IMR-90 (cell line): ENCODE measurements around the gene C22orf15. TPM values are rescaled to one million over a fixed set of nuclear protein-coding genes. Genes with fewer than 3 reads are reported as not detected.

Source experiments
- ATAC-seq: fragments of 200-7000 bp; cut with Tn5 transposase; 2 replicates; pipeline ENCODE4 v1.9.1; 2020; ENCODE audit warnings: low read depth, mild to moderate bottlenecking, moderate library complexity
- BruUV-seq: library from RNA; stranded (reverse); fragments of 400-500 nt; replicated peaks from 2 replicates; lab custom pipeline; 2021; lab: Mats Ljungman, UMichigan
- CTCF ChIA-PET: fragments of 300-600 bp; formaldehyde crosslinking; extraction: SDS; loops from one replicate; lab custom pipeline; 2021; ENCODE audit warnings: antibody characterized with exemption; lab: Yijun Ruan, JAX
- POLR2A ChIA-PET: fragments of 300-600 bp; sonication (Branson Sonifier 250); formaldehyde crosslinking; loops from one replicate; lab custom pipeline; 2022; ENCODE audit warnings: antibody characterized with exemption; ENCODE audit not compliant: unreplicated experiment; lab: Charles Lee
- DNase-seq: peaks from one replicate; pipeline ENCODE4 v3.0.0; 2013
- H2AFZ ChIP-seq: replicated peaks from 2 replicates; pipeline ENCODE3; 2013; ENCODE audit warnings: low read length, mild to moderate bottlenecking; ENCODE audit not compliant: poor library complexity
- H2AK5ac ChIP-seq: 2 replicates; pipeline ENCODE4 v1.6.1; 2013; ENCODE audit warnings: low read depth, low read length, inconsistent platforms
- H2AK9ac ChIP-seq: replicated peaks from 2 replicates; pipeline ENCODE3; 2013; ENCODE audit warnings: mild to moderate bottlenecking, low read depth, low read length, moderate library complexity; ENCODE audit not compliant: poor library complexity
- H2BK120ac ChIP-seq: 2 replicates; pipeline ENCODE4 v1.6.1; 2013; ENCODE audit warnings: low read depth, low read length, inconsistent platforms
- H2BK15ac ChIP-seq: 3 replicates; pipeline ENCODE4 v1.6.1; 2013; ENCODE audit warnings: low read depth, low read length, inconsistent platforms
- H2BK20ac ChIP-seq: 2 replicates; pipeline ENCODE4 v1.6.1; 2013; ENCODE audit warnings: low read depth, mild to moderate bottlenecking, inconsistent platforms, low read length, moderate library complexity
- H2BK5ac ChIP-seq: 2 replicates; pipeline ENCODE4 v1.6.1; 2013; ENCODE audit warnings: mild to moderate bottlenecking, low read depth, low read length, inconsistent platforms; ENCODE audit not compliant: poor library complexity, severe bottlenecking
- H3K14ac ChIP-seq: replicated peaks from 2 replicates; pipeline ENCODE4 v1.6.1; 2013; ENCODE audit warnings: low read depth, low read length, inconsistent platforms
- H3K18ac ChIP-seq: 2 replicates; pipeline ENCODE4 v1.6.1; 2013; ENCODE audit warnings: low read depth, low read length, control low read depth
- H3K23ac ChIP-seq: 2 replicates; pipeline ENCODE4 v1.6.1; 2013; ENCODE audit warnings: low read depth, low read length, inconsistent platforms
- H3K27ac ChIP-seq: 2 replicates; pipeline ENCODE4 v1.5.1; 2013; ENCODE audit warnings: mild to moderate bottlenecking, control low read depth, low read length; ENCODE audit not compliant: insufficient read depth
- H3K27me3 ChIP-seq: 2 replicates; pipeline ENCODE4 v1.6.1; 2013; ENCODE audit warnings: low read length; ENCODE audit not compliant: control insufficient read depth, insufficient read depth
- H3K36me3 ChIP-seq: 2 replicates; pipeline ENCODE4 v1.6.1; 2013; ENCODE audit warnings: low read length, mixed read lengths; ENCODE audit not compliant: control insufficient read depth, insufficient read depth
- H3K4ac ChIP-seq: 2 replicates; pipeline ENCODE4 v1.6.1; 2013; ENCODE audit warnings: low read depth, low read length, inconsistent platforms
- H3K4me1 ChIP-seq: 2 replicates; pipeline ENCODE4 v1.6.1; 2013; ENCODE audit warnings: low read length, mixed read lengths; ENCODE audit not compliant: control insufficient read depth, insufficient read depth
- H3K4me2 ChIP-seq: 2 replicates; pipeline ENCODE4 v1.6.1; 2013; ENCODE audit warnings: low read depth, mild to moderate bottlenecking, control low read depth, low read length, moderate library complexity
- H3K4me3 ChIP-seq: 2 replicates; pipeline ENCODE4 v1.5.1; 2013; ENCODE audit warnings: low read depth, mild to moderate bottlenecking, control low read depth, low read length, moderate library complexity; ENCODE audit not compliant: insufficient read depth
- H3K56ac ChIP-seq: 2 replicates; pipeline ENCODE4 v1.6.1; 2013; ENCODE audit warnings: low read length, inconsistent platforms; ENCODE audit not compliant: insufficient read depth; ENCODE audit errors: extremely low read depth
- H3K79me1 ChIP-seq, 2 experiments: 2 replicates each; pipeline ENCODE4 v1.6.1; 2013; ENCODE audit warnings: low read length in 2 of 2, inconsistent platforms in 1 of 2, low read depth in 1 of 2
- H3K9ac ChIP-seq: 2 replicates; pipeline ENCODE4 v1.6.1; 2013; ENCODE audit warnings: low read depth, low read length, control low read depth
- H3K9me1 ChIP-seq: 2 replicates; pipeline ENCODE4 v1.6.1; 2013; ENCODE audit warnings: low read length, inconsistent platforms; ENCODE audit not compliant: insufficient read depth
- H3K9me3 ChIP-seq: 2 replicates; pipeline ENCODE4 v1.6.1; 2013; ENCODE audit warnings: low read length; ENCODE audit not compliant: control insufficient read depth, insufficient read depth
- H4K20me1 ChIP-seq: 2 replicates; pipeline ENCODE4 v1.6.1; 2013; ENCODE audit warnings: low read length, inconsistent platforms; ENCODE audit not compliant: insufficient read depth
- H4K5ac ChIP-seq: 2 replicates; pipeline ENCODE4 v1.6.1; 2013; ENCODE audit warnings: mild to moderate bottlenecking, low read depth, low read length, control low read depth
- H4K8ac ChIP-seq, 2 experiments: 2 replicates each; pipeline ENCODE4 v1.6.1; 2013; ENCODE audit warnings: low read depth in 2 of 2, low read length in 2 of 2, control low read depth in 1 of 2, inconsistent platforms in 1 of 2
- H4K91ac ChIP-seq: 2 replicates; pipeline ENCODE4 v1.6.1; 2013; ENCODE audit warnings: low read depth, low read length, inconsistent platforms; ENCODE audit not compliant: insufficient read depth
- BHLHE40 ChIP-seq: fragments of 150-350 bp; IDR thresholded peaks from 2 replicates; pipeline ENCODE4 v1.6.1; 2016; ENCODE audit warnings: mild to moderate bottlenecking, low read depth, low read length
- CHD1 ChIP-seq: IDR thresholded peaks from 2 replicates; pipeline ENCODE4 v1.6.1; 2012; ENCODE audit warnings: low read depth, low read length, improper control_type of control experiment
- MAZ ChIP-seq: IDR thresholded peaks from 2 replicates; pipeline ENCODE4 v1.6.1; 2012; ENCODE audit warnings: low read depth, mild to moderate bottlenecking, low read length, improper control_type of control experiment, moderate library complexity, borderline replicate concordance
- MXI1 ChIP-seq: IDR thresholded peaks from 2 replicates; pipeline ENCODE4 v1.6.1; 2012; ENCODE audit warnings: low read depth, mild to moderate bottlenecking, low read length, moderate library complexity, borderline replicate concordance
- NFE2L2 ChIP-seq: fragments of 150-350 bp; IDR thresholded peaks from 2 replicates; pipeline ENCODE4 v1.6.1; 2016; ENCODE audit warnings: low read depth, mild to moderate bottlenecking, low read length
- RAD21 ChIP-seq: IDR thresholded peaks from 2 replicates; pipeline ENCODE4 v1.6.1; 2012; ENCODE audit warnings: low read length, improper control_type of control experiment
- RCOR1 ChIP-seq: IDR thresholded peaks from 2 replicates; pipeline ENCODE4 v1.6.1; 2012; ENCODE audit warnings: mild to moderate bottlenecking, low read length, improper control_type of control experiment; ENCODE audit not compliant: insufficient replicate concordance
- RFX5 ChIP-seq: IDR thresholded peaks from 2 replicates; pipeline ENCODE4 v1.8.0; 2012; ENCODE audit warnings: low read depth, mild to moderate bottlenecking, low read length, moderate library complexity
- SMC3 ChIP-seq: fragments of 150-350 bp; IDR thresholded peaks from 2 replicates; pipeline ENCODE4 v1.6.1; 2016; ENCODE audit warnings: low read depth, mild to moderate bottlenecking, antibody characterized with exemption, low read length, moderate library complexity
- WGBS, 2 experiments: methylation state at CpG; one replicate each; pipeline versions ENCODE4 v1.1.5 to v1.1.7; 2013; ENCODE audit warnings: missing lambda C conversion rate in 2 of 2; ENCODE audit not compliant: insufficient read length in 1 of 2; ENCODE audit errors: extremely low coverage in 2 of 2; 5-methylcytosine and 5-hydroxymethylcytosine counted together
- dilution Hi-C: fragments of 300-500 bp; cut with HindIII; formaldehyde crosslinking; loops from one replicate; pipeline ENCODE4 v1.14.3; 2018; ENCODE audit warnings: low sequenced_read_pairs; ENCODE audit not compliant: unreplicated experiment
- in situ Hi-C: fragments of 300-500 bp; cut with MboI; formaldehyde crosslinking; loops from 3 replicates; pipeline ENCODE4 v1.14.3; 2019; ENCODE audit warnings: low sequenced_read_pairs, inconsistent platforms, mixed read lengths
- intact Hi-C: fragments of 100-400 bp; cut with micrococcal nuclease; formaldehyde crosslinking; loops from 2 replicates; pipeline ENCODE4 v1.10.0; 2022
- polyA plus RNA-seq, 3 experiments: library from polyadenylated mRNA; depleted of rRNA; stranded (reverse); fragments of >200 nt; gene quantifications; 2 replicates each; pipeline ENCODE4 v1.2.3, GENCODE V29; 2012; ENCODE audit warnings: low replicate concordance in 1 of 3
- total RNA-seq: library from RNA; depleted of rRNA; stranded (reverse); fragments of >200 nt; gene quantifications from 2 replicates; pipeline ENCODE4 v1.2.3, GENCODE V29; 2012
- TF ChIP-seq, protein P1 (sequence below): fragments of 150-350 bp; IDR thresholded peaks from 2 replicates; pipeline ENCODE4 v1.6.1; 2016; ENCODE audit warnings: low read depth, mild to moderate bottlenecking, low read length, moderate library complexity, borderline replicate concordance
- TF ChIP-seq, protein P2 (sequence below): conservative IDR thresholded peaks from 2 replicates; pipeline ENCODE4 v1.5.1; 2012; ENCODE audit warnings: mild to moderate bottlenecking, low read depth, low read length, improper control_type of control experiment

Gene C22orf15
- total and polyA plus RNA-seq, 2 of the 4 experiments (the other 2 are of a cell fraction): 2.3 to 3.1 TPM

DNA sequence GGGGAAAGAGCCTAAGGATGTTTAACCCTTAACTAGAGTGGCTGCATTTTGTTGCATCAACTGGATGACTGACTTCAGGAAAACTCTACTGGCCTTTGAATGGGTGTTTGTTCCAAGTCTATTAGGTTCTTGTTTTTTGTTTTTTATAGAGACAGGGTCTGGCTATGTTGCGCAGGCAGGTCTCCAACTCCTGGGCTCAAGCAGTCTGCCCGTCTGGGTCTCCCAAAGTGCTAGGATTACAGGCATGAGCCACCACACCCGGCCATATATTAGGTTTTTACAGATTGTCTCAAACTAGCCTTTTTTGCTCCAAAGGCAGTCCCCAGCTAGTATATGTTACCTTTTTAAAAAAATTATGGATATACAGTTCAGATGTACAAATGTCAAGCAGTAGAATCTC is 25.1 kb downstream of the C22orf15 start:
- no peak overlapping the region for H2AK5ac ChIP-seq
- H3K14ac ChIP-seq: no peak overlapping the region
- H2AFZ ChIP-seq: no peak overlapping the region
- H2BK120ac ChIP-seq: no peak overlapping the region
- H3K4me2 ChIP-seq: peak overlapping the region; percentile 98
- WGBS, 2 experiments: no CpG with 5 or more reads among the region's 3 CpGs
- BruUV-seq: TSS peak; percentile 48
- intact Hi-C loops: no loop called here
- peaks cover 55% of the 10 kb centered on the region for H4K20me1 ChIP-seq
- H3K4ac ChIP-seq: no peak overlapping the region
- ChIA-PET CTCF (no interaction called here), POLR2A (no interaction called here)
- peaks cover 19% of the 10 kb centered on the region for H3K36me3 ChIP-seq
- H3K9ac ChIP-seq: peak overlapping the region; percentile 65; the same call in 1 of the 2 replicates
- H3K27me3 ChIP-seq: no peaks in the 10 kb centered on the region
- no peak overlapping the region for H2BK5ac ChIP-seq
- ATAC-seq: no peak
- H3K27ac ChIP-seq: no peak overlapping the region
- dilution Hi-C loops: no loop called here
- H4K91ac ChIP-seq: no peak overlapping the region
- no peak overlapping the region for H4K8ac ChIP-seq
- peaks cover 23% of the 10 kb centered on the region for H3K4me1 ChIP-seq
- no peaks in the 10 kb centered on the region for H3K9me3 ChIP-seq
- H3K18ac ChIP-seq: no peak overlapping the region
- no peak overlapping the region for H2BK15ac ChIP-seq
- in situ Hi-C loops: no loop called here
- no peak overlapping the region for H4K5ac ChIP-seq
- H3K9me1 ChIP-seq: peaks cover 21% of the 10 kb centered on the region
- DNase-seq: no peak
- no peak overlapping the region for H2AK9ac ChIP-seq
- peak overlapping the region; percentile 76 for H3K4me3 ChIP-seq
- H3K23ac ChIP-seq: peak overlapping the region; percentile 86
- no peak overlapping the region for H2BK20ac ChIP-seq
- TF ChIP-seq NFE2L2: no peak
- TF ChIP-seq, protein P1, sequence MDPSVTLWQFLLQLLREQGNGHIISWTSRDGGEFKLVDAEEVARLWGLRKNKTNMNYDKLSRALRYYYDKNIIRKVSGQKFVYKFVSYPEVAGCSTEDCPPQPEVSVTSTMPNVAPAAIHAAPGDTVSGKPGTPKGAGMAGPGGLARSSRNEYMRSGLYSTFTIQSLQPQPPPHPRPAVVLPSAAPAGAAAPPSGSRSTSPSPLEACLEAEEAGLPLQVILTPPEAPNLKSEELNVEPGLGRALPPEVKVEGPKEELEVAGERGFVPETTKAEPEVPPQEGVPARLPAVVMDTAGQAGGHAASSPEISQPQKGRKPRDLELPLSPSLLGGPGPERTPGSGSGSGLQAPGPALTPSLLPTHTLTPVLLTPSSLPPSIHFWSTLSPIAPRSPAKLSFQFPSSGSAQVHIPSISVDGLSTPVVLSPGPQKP: no peak
- TF ChIP-seq, protein P2, sequence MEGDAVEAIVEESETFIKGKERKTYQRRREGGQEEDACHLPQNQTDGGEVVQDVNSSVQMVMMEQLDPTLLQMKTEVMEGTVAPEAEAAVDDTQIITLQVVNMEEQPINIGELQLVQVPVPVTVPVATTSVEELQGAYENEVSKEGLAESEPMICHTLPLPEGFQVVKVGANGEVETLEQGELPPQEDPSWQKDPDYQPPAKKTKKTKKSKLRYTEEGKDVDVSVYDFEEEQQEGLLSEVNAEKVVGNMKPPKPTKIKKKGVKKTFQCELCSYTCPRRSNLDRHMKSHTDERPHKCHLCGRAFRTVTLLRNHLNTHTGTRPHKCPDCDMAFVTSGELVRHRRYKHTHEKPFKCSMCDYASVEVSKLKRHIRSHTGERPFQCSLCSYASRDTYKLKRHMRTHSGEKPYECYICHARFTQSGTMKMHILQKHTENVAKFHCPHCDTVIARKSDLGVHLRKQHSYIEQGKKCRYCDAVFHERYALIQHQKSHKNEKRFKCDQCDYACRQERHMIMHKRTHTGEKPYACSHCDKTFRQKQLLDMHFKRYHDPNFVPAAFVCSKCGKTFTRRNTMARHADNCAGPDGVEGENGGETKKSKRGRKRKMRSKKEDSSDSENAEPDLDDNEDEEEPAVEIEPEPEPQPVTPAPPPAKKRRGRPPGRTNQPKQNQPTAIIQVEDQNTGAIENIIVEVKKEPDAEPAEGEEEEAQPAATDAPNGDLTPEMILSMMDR: no peak
- no peak for TF ChIP-seq RCOR1
- no peak for TF ChIP-seq RAD21
- TF ChIP-seq MXI1: no peak
- TF ChIP-seq BHLHE40: no peak
- TF ChIP-seq SMC3: no peak
- no peak for TF ChIP-seq MAZ
- no peak for TF ChIP-seq RFX5
- no peak for TF ChIP-seq CHD1
- peaks cover 37 to 58% of the 10 kb centered on the region in 2 experiments for H3K79me1 ChIP-seq
- no peak overlapping the region for H3K56ac ChIP-seq
